ENCODE measurements around the gene CAMTA2.

CAMTA2 gene

DNA sequence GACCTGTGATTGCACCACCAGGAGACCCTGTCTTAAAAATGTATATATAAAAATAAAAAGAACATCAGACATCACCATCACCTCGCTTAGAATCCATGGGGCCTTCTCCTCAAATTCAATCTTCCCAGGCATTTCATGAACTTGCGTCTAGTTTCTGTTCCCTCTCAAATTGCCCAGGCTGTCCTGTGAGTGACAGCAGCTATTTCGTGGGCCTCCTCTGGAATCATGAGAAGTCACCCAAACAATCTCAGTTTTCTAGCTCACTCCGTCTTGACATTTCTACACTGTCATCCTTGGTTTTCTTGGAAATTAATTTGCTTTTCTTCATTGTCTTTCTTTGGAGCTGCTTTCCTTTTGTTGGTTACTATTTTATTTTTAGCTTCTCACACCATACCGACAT is 40.4 kb upstream of the CAMTA2 start:
- Histone ChIP-seq H3K4me1 (peaks cover 14 to 30% (median 22%) of the 10 kb centered on the region in 10 experiments; a peak in 19 of 20 replicates), H3K27ac (no peak overlapping the region), H3K27me3 (no peaks in the 10 kb centered on the region), H3K4me2 (no peak overlapping the region), H3K4me3 (no peak overlapping the region), H3K9ac (no peak overlapping the region), H3K9me3 (replicated peaks in 1 of 11) (no peaks in the 10 kb centered on the region), H4K20me1 (peaks cover 0 to 10% (median 0%) of the 10 kb centered on the region in 11 experiments; a peak in 4 of 22 replicates), H3K36me3 (peaks cover 8 to 24% (median 16%) of the 10 kb centered on the region in 11 experiments; a peak in 20 of 22 replicates)
- no peak for TF ChIP-seq Cebpa-rat (IDR thresholded peaks at IDR 0.05)

DNA sequence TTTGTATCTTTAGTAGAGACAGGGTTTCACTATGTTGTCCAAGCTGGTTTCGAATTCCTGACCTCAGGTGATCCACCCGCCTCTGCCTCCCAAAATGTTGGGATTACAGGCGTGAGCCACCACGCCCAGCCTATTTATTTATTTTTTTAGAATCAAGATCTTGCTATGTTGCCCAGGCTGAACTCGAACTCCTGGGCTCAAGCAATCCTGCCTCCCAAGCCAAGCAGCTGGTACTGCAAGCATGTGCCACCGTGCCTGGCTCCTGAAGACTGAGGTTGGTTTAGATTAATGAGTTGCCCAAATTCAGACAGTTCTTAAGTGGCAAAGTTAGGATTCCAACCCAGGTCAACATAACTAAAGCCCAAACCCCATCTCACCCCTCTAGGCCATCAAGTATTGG is 39.8 kb upstream of the CAMTA2 start:
- Histone ChIP-seq H4K20me1 (peaks cover 0 to 16% (median 0%) of the 10 kb centered on the region in 11 experiments; a peak in 4 of 22 replicates), H3K36me3 (peaks cover 14 to 30% (median 22%) of the 10 kb centered on the region in 11 experiments), H3K4me2 (no peak overlapping the region), H3K4me3 (no peak overlapping the region), H3K9me3 (replicated peaks in 1 of 11) (no peaks in the 10 kb centered on the region), H3K4me1 (peaks cover 13 to 27% (median 19%) of the 10 kb centered on the region in 10 experiments; a peak in 19 of 20 replicates), H3K9ac (no peak overlapping the region), H3K27me3 (no peaks in the 10 kb centered on the region), H3K27ac (no peak overlapping the region)
- no peak for TF ChIP-seq Cebpa-rat (IDR thresholded peaks at IDR 0.05)

DNA sequence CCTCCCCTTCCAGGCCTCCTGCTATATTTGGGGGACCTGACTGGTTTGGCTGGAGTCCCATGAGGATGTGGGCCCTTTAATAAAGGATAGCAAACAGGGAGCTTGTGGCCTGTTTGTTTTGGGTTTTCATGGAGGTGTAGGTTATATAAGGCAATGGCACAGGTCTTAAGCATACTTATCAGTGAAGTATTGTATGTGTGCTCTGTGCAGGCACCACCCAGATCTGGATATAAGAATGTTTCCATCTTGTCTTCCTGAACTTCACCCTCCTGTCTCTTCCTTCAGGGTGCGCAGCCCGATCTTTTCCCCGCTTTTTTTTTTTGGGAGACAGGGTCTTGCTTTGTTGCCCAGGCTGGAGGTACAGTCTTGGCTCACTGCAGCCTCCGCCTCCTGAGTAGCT is 37.1 kb upstream of the CAMTA2 start:
- H3K27ac ChIP-seq = no peak overlapping the region

DNA sequence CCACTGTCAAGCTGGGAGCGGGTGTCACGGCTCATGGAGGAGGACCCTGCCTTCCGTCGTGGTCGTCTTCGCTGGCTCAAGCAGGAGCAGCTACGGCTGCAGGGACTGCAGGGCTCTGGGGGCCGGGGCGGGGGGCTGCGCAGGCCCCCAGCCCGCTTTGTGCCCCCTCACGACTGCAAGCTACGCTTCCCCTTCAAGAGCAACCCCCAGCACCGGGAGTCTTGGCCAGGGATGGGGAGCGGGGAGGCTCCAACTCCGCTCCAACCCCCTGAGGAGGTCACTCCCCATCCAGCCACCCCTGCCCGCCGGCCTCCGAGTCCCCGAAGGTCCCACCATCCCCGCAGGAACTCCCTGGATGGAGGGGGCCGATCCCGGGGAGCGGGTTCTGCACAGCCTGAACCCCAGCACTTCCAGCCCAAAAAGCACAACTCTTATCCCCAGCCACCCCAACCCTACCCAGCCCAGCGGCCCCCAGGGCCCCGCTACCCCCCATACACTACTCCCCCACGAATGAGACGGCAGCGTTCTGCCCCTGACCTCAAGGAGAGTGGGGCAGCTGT is 36.2 kb upstream of the CAMTA2 start:
- Histone ChIP-seq H4K20me1 (peaks cover 0 to 41% (median 3%) of the 10 kb centered on the region in 11 experiments; a peak in 9 of 22 replicates), H3K4me1 (peaks cover 7 to 29% (median 19%) of the 10 kb centered on the region in 10 experiments; a peak in 19 of 20 replicates), H3K9ac (0 out of 22 replicates have a peak overlapping the region, but pooled peaks of 1 of the 11 experiments have one; percentile 6), H3K36me3 (peaks cover 36 to 67% (median 46%) of the 10 kb centered on the region in 11 experiments), H3K9me3 (replicated peaks in 1 of 11) (no peaks in the 10 kb centered on the region), H3K27me3 (no peaks in the 10 kb centered on the region), H3K4me2 (no peak overlapping the region), H3K4me3 (no peak overlapping the region), H3K27ac (no peak overlapping the region)
- TF ChIP-seq Cebpa-rat (IDR thresholded peaks at IDR 0.05) = no peak

More for the DNA sequence above, 37.1 kb upstream of the CAMTA2 start:
- Histone ChIP-seq H3K4me2 (no peak overlapping the region), H3K36me3 (peaks cover 36 to 57% (median 46%) of the 10 kb centered on the region in 11 experiments), H3K27me3 (no peaks in the 10 kb centered on the region), H4K20me1 (peaks cover 0 to 32% (median 0%) of the 10 kb centered on the region in 11 experiments; a peak in 7 of 22 replicates), H3K4me3 (no peak overlapping the region), H3K4me1 (peaks cover 7 to 22% (median 12%) of the 10 kb centered on the region in 10 experiments; a peak in 19 of 20 replicates), H3K9me3 (replicated peaks in 1 of 11) (no peaks in the 10 kb centered on the region), H3K9ac (0 out of 22 replicates have a peak overlapping the region, but pooled peaks of 1 of the 11 experiments have one; percentile 6)
- TF ChIP-seq Cebpa-rat (IDR thresholded peaks at IDR 0.05) = no peak

DNA sequence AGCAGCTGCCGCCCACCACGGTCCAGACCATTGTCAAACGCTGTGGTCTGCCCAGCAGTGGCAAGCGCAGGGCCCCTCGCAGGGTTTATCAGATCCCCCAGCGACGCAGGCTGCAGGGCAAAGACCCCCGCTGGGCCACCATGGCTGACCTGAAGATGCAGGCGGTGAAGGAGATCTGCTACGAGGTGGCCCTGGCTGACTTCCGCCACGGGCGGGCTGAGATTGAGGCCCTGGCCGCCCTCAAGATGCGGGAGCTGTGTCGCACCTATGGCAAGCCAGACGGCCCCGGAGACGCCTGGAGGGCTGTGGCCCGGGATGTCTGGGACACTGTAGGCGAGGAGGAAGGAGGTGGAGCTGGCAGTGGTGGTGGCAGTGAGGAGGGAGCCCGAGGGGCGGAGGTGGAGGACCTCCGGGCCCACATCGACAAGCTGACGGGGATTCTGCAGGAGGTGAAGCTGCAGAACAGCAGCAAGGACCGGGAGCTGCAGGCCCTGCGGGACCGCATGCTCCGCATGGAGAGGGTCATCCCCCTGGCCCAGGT is 34.8 kb upstream of the CAMTA2 start:
- H3K27ac ChIP-seq = no peak overlapping the region
- H3K4me3 ChIP-seq = no peak overlapping the region
- TF ChIP-seq Cebpa-rat (IDR thresholded peaks at IDR 0.05) = no peak
- H3K27me3 ChIP-seq = no peaks in the 10 kb centered on the region
- no peak overlapping the region for H3K4me2 ChIP-seq
- H3K9ac ChIP-seq = no peak overlapping the region
- peaks cover 0 to 46% (median 3%) of the 10 kb centered on the region in 11 experiments; a peak in 9 of 22 replicates for H4K20me1 ChIP-seq
- H3K9me3 ChIP-seq (replicated peaks in 1 of 11) = no peaks in the 10 kb centered on the region
- peaks cover 42 to 80% (median 54%) of the 10 kb centered on the region in 11 experiments for H3K36me3 ChIP-seq
- peaks cover 16 to 39% (median 30%) of the 10 kb centered on the region in 10 experiments for H3K4me1 ChIP-seq

DNA sequence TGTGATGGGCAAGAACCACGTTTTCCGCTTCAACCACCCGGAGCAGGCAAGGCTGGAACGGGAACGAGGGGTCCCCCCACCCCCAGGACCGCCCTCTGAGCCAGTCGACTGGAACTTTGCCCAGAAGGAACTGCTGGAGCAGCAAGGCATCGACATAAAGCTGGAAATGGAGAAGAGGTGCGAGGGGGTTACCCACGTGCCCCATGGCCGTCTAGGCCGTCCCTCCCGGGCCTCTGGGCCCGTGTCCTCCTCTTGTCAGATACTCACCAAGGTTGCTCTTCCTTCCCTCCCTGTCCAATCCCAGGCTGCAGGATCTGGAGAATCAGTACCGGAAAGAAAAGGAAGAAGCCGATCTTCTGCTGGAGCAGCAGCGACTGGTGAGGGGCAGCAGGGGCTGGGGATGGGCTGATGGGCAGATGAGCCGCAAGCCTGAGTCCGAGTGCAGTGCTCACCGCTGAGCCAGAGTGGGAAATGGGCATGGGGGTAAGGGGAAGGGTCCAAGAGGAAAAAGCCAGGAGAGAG is 33.1 kb upstream of the CAMTA2 start:
- Histone ChIP-seq H3K9me3 (replicated peaks in 1 of 11) (no peaks in the 10 kb centered on the region), H3K4me3 (no peak overlapping the region), H3K27me3 (no peaks in the 10 kb centered on the region), H3K36me3 (peaks cover 46 to 88% (median 56%) of the 10 kb centered on the region in 11 experiments), H3K27ac (no peak overlapping the region), H3K9ac (peak overlapping the region in 1 of 11 experiments; percentile 4; a peak in 1 of 22 replicates), H3K4me2 (peak overlapping the region in 8 of 11 experiments; percentile 33 to 80 (median 52); a peak in 13 of 22 replicates), H4K20me1 (peaks cover 0 to 57% (median 3%) of the 10 kb centered on the region in 11 experiments; a peak in 9 of 22 replicates), H3K4me1 (peaks cover 32 to 54% (median 46%) of the 10 kb centered on the region in 10 experiments)
- TF ChIP-seq Cebpa-rat (IDR thresholded peaks at IDR 0.05) = no peak

DNA sequence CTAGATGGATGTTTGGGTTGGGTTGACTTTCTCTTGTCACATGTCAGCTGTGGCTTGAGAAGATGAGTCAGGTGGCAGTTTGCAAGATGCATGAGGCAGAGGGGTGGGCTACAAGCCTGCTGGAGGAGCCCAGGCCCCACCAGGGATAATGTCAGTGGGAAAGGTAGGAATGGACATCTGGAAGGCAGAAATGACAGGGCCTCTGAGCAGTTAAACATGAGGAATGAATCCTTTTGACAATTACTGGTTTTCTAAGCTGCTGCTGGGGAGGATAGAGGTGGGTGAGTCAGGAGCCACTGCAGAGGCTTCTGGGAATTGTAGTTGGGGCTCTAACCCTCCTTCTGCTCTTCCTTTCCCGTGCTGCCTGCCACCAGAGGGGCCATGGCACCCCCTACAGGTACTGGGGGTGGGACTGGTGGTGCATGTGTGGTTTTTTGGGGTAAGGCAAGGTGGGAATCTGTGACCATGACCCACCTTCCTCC is 32.0 kb upstream of the CAMTA2 start:
- Histone ChIP-seq H3K27ac (no peak overlapping the region), H3K9ac (peak overlapping the region in 1 of 11 experiments; percentile 40; a peak in 2 of 22 replicates), H3K27me3 (no peaks in the 10 kb centered on the region; a peak in 1 of 22 replicates), H3K4me1 (peaks cover 35 to 50% (median 45%) of the 10 kb centered on the region in 10 experiments), H3K36me3 (peaks cover 50 to 90% (median 61%) of the 10 kb centered on the region in 11 experiments), H3K4me3 (no peak overlapping the region), H4K20me1 (peaks cover 0 to 62% (median 3%) of the 10 kb centered on the region in 11 experiments; a peak in 9 of 22 replicates), H3K9me3 (replicated peaks in 1 of 11) (no peaks in the 10 kb centered on the region), H3K4me2 (peak overlapping the region in 10 of 11 experiments; percentile 1 to 80 (median 44); a peak in 15 of 22 replicates)
- no peak for TF ChIP-seq Cebpa-rat (IDR thresholded peaks at IDR 0.05)

DNA sequence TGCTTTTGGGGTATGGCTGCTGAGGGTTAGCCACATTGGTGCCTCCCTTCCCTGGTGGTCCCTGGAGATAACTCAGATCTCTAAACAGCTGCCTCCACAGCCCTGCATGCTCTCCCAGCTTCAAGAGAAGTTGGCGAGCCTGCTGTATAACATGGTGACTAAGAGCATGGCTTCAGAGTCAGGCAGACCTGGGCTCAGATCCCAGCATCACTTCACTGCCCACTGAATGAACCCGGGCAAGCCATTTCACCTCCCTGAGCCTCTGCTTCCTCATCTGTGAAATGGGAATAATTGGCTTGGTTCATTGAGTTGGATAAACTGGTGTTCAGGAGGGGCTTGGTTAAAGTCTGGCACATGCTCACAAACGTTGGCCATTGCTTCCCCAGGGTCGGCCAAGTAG is 26.9 kb upstream of the CAMTA2 start:
- H3K36me3 ChIP-seq = peaks cover 32 to 89% (median 59%) of the 10 kb centered on the region in 11 experiments
- no peak for TF ChIP-seq Cebpa-rat (IDR thresholded peaks at IDR 0.05)
- H3K4me3 ChIP-seq = no peak overlapping the region
- no peak overlapping the region for H3K27ac ChIP-seq
- H3K9me3 ChIP-seq (replicated peaks in 1 of 11) = no peaks in the 10 kb centered on the region
- no peak overlapping the region for H3K4me2 ChIP-seq
- no peaks in the 10 kb centered on the region; a peak in 1 of 22 replicates for H3K27me3 ChIP-seq
- peaks cover 0 to 63% (median 4%) of the 10 kb centered on the region in 11 experiments; a peak in 12 of 22 replicates for H4K20me1 ChIP-seq
- H3K9ac ChIP-seq = no peak overlapping the region
- H3K4me1 ChIP-seq = peaks cover 28 to 52% (median 32%) of the 10 kb centered on the region in 10 experiments

DNA sequence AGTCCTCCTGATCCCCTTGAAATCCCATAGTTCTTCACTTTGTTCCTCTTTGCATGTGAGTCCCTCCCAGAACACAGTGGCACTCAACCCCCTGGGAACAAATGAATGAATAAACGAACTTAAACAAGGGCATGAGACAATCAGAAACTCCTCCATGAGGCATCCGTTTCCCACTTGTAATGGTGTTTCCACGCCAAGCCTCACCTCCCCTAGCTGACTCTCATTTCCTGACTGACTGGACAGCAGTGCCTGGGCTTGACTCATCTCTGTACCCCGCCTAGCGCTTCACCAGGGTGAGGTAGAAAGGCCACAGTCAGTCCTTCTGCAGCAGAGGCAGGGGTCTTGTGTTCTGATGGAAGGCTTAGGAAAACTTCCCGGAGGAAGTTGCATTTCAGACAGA is 24.5 kb upstream of the CAMTA2 start:
- no peaks in the 10 kb centered on the region; a peak in 1 of 22 replicates for H3K27me3 ChIP-seq
- H3K9me3 ChIP-seq (replicated peaks in 1 of 11) = no peaks in the 10 kb centered on the region
- peaks cover 54 to 94% (median 80%) of the 10 kb centered on the region in 11 experiments for H3K36me3 ChIP-seq
- no peak overlapping the region for H3K9ac ChIP-seq
- H3K4me3 ChIP-seq = no peak overlapping the region
- H3K27ac ChIP-seq = no peak overlapping the region
- H4K20me1 ChIP-seq = peaks cover 0 to 68% (median 0%) of the 10 kb centered on the region in 11 experiments; a peak in 11 of 22 replicates
- H3K4me2 ChIP-seq = peak overlapping the region in 3 of 11 experiments; percentile 3 to 6 (median 6); a peak in 3 of 22 replicates
- H3K4me1 ChIP-seq = peaks cover 12 to 31% (median 15%) of the 10 kb centered on the region in 10 experiments
- TF ChIP-seq Cebpa-rat (IDR thresholded peaks at IDR 0.05) = no peak
